K562 (cell line): ENCODE measurements around the gene CCDC116. TPM values are rescaled to one million over a fixed set of nuclear protein-coding genes. Genes with fewer than 3 reads are reported as not detected.

ENCODE experiments used
- ADNP ChIP-seq: fragments of 200-800 bp; sonication (Bioruptor generic); IDR thresholded peaks from 2 replicates; pipeline ENCODE4 v1.6.1; 2016; ENCODE audit warnings: missing genetic modification characterization, missing compliant biosample characterization
- ARID3B ChIP-seq: fragments of 250-450 bp; sonication (Bioruptor Pico); IDR thresholded peaks from 2 replicates; pipeline ENCODE4 v1.4.0; 2020; ENCODE audit warnings: borderline replicate concordance
- CBFB ChIP-seq: sonication (generic); formaldehyde crosslinking; IDR thresholded peaks from 2 replicates; pipeline ENCODE4 v1.4.0; 2020; ENCODE audit warnings: mild to moderate bottlenecking, missing genetic modification reagents
- E2F4 ChIP-seq: sonication (generic); formaldehyde crosslinking; IDR thresholded peaks from 2 replicates; pipeline ENCODE4 v1.8.0; 2022; ENCODE audit warnings: mild to moderate bottlenecking, low read depth, missing genetic modification reagents
- GATA2 ChIP-seq: sonication (generic); formaldehyde crosslinking; IDR thresholded peaks from 2 replicates; pipeline ENCODE4 v1.4.0; 2020; ENCODE audit warnings: mild to moderate bottlenecking, missing genetic modification reagents
- KAT7 ChIP-seq: sonication (generic); formaldehyde crosslinking; IDR thresholded peaks from 2 replicates; pipeline ENCODE4 v1.8.0; 2022; ENCODE audit warnings: missing genetic modification reagents, mild to moderate bottlenecking, borderline replicate concordance
- KLF1 ChIP-seq: fragments of 450-650 bp; IDR thresholded peaks from 2 replicates; pipeline ENCODE4 v1.6.1; 2016; ENCODE audit warnings: missing genetic modification characterization, missing compliant biosample characterization
- MLX ChIP-seq, 2 experiments: fragments of 450-650 bp in 1 of 2; sonication (generic) in 1 of 2; formaldehyde crosslinking; conservative IDR thresholded peaks; 2 replicates each; pipeline versions ENCODE4 v1.4.0 to v1.8.1; 2020 to 2022; ENCODE audit warnings: mild to moderate bottlenecking in 1 of 2, missing genetic modification reagents in 1 of 2
- MYNN ChIP-seq, 2 experiments: sonication (generic); formaldehyde crosslinking in 1 of 2; IDR thresholded peaks; 2 replicates each; pipeline versions ENCODE4 v1.5.0 to v1.6.1; 2016 to 2020; ENCODE audit warnings: antibody characterized with exemption in 1 of 2, missing genetic modification reagents in 1 of 2
- PTBP1 ChIP-seq: fragments of 200-400 bp; formaldehyde crosslinking; IDR thresholded peaks from 2 replicates; pipeline ENCODE4 v1.6.1; 2017; ENCODE audit warnings: low read depth, low read length
- SRSF3 ChIP-seq: fragments of 200-400 bp; formaldehyde crosslinking; IDR thresholded peaks from 2 replicates; pipeline ENCODE4 v1.6.1; 2016; ENCODE audit warnings: mild to moderate bottlenecking, low read length, moderate library complexity; ENCODE audit not compliant: insufficient read depth
- USF1 ChIP-seq: sonication (generic); formaldehyde crosslinking; IDR thresholded peaks from 2 replicates; pipeline ENCODE4 v1.9.0; 2022; ENCODE audit warnings: mild to moderate bottlenecking, missing genetic modification reagents
- WHSC1 ChIP-seq: IDR thresholded peaks from one replicate; pipeline ENCODE4 v1.6.1; 2012; ENCODE audit warnings: low read length, control low read depth, inconsistent platforms
- ZNF133 ChIP-seq: fragments of 250-450 bp; sonication (Bioruptor Pico); IDR thresholded peaks from 2 replicates; pipeline ENCODE4 v1.4.0; 2020; ENCODE audit warnings: mild to moderate bottlenecking
- ZNF165 ChIP-seq: fragments of 250-450 bp; sonication (Bioruptor Pico); IDR thresholded peaks from 2 replicates; pipeline ENCODE4 v1.4.0; 2020; ENCODE audit warnings: borderline replicate concordance
- ZNF717 ChIP-seq: fragments of 250-450 bp; sonication (Bioruptor Pico); IDR thresholded peaks from 2 replicates; pipeline ENCODE4 v1.5.0; 2021
- polyA plus RNA-seq, 8 experiments: library from polyadenylated mRNA; depleted of rRNA in 4 of 8; stranded (reverse) in 5 of 8; unstranded in 3 of 8; fragments of >200 nt; fragmentation: Nextera tagmentation in 2 of 8; fragmentation: Illumina TruSeq in 1 of 8; extraction: Ambion mirVana in 2 of 8; extraction: Trizol in 1 of 8; gene quantifications; 2 replicates each; pipeline versions ENCODE4 v1.2.1 to v1.2.3, GENCODE V29; 2011 to 2014; ENCODE audit warnings: inconsistent platforms in 1 of 8, missing spikeins in 1 of 8
- total RNA-seq, 7 experiments: library from RNA; depleted of rRNA in 6 of 7; stranded (reverse); fragments of >200 nt in 6 of 7; fragmentation: Illumina TruSeq in 2 of 7; extraction: Trizol in 2 of 7; gene quantifications; 2 replicates each; pipeline versions ENCODE4 v1.2.1 to v1.2.3, GENCODE V29; 2011 to 2021; ENCODE audit warnings: low replicate concordance in 1 of 7

The CCDC116 gene
- total and polyA plus RNA-seq, 9 of the 15 experiments (the other 6 are each of a cell fraction or from before 2014, with no cell fraction given): 1.6 to 11.3 (median 4.7) TPM

GRCh38 chr22:21683401-21683811 is 50.8 kb downstream of the CCDC116 start (continued):
- TF ChIP-seq E2F4: peak; percentile 58; the same call in 1 of the 2 replicates
- TF ChIP-seq CBFB (CRISPR knock-in tag): 0 out of 2 replicates have a peak, but pooled peaks have one; percentile 36
- TF ChIP-seq ADNP (tag): no peak
- 0 out of 2 replicates have a peak, but pooled peaks have one; percentile 63 for TF ChIP-seq ZNF165 (CRISPR knock-in tag)
- 0 out of 2 replicates have a peak, but pooled peaks have one; percentile 14 for TF ChIP-seq GATA2 (CRISPR knock-in tag)
- peak; percentile 81; the same call in 1 of the 2 replicates for TF ChIP-seq ARID3B (CRISPR knock-in tag)
- TF ChIP-seq PTBP1: 0 out of 2 replicates have a peak, but pooled peaks have one; percentile 21
- TF ChIP-seq KLF1: peak; percentile 31; the same call in 1 of the 2 replicates
- no peak for TF ChIP-seq MYNN (IDR thresholded peaks at IDR 0.05)
- TF ChIP-seq MYNN (CRISPR knock-in tag; IDR thresholded peaks at IDR 0.05): peak; percentile 42; the same call in 1 of the 2 replicates
- TF ChIP-seq ZNF133 (CRISPR knock-in tag): 0 out of 2 replicates have a peak, but pooled peaks have one; percentile 64
- TF ChIP-seq SRSF3: no peak
- peak; percentile 91 for TF ChIP-seq WHSC1
- peak in 1 of 2 experiments; percentile 81; a peak in 1 of 4 replicates for TF ChIP-seq MLX (CRISPR knock-in tag; conservative IDR thresholded peaks at IDR 0.05)
- peak; percentile 15; the same call in 1 of the 2 replicates for TF ChIP-seq USF1
- TF ChIP-seq KAT7 (CRISPR knock-in tag): no peak
- no peak for TF ChIP-seq ZNF717 (CRISPR knock-in tag)
